Measurements from ENCODE around the gene CRNKL1. TPM values are rescaled to one million over a fixed set of nuclear protein-coding genes. Genes with fewer than 3 reads are reported as not detected.
A peak's percentile ranks its signal among the peaks of the same experiment; 100 is the strongest.

Gene CRNKL1
- total RNA-seq, 4 donors from 2014 or later, result 12.3 to 22.1 (median 15.6) TPM

DNA sequence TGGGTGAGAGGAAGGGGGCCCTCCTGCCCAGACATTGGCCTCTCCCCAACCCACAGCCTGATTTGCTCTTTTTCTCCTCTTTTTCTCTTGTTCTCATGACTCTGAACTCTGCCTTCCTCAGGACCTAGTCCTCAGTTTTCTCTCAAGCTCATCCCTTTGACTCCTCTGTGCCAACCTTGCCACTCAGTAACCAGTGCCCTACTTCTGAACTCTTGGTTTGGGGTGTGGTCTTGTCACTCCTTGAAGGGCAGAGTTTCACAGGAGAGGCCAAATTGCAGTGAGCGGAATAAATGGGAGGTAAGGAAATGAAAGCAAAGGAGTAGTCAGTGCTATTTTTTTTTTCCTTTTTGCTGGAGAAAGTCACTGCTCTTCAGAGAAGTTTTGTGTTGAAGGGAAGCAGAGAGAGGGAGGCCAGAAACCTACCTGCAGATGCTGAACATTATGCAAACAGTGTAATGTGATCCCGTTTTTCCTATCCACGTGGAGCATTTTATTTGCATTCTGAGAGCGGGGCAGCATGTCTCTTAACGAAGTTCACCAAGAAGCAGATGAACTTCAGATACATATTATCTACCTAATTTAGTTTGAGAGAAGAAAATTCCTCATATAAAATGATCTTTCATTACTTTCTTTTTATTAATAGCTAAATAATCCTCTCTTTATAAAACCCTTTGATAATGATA, 27.0 kb upstream of the CRNKL1 start:
- Histone ChIP-seq H3K4me1 (peaks cover 0 to 6% (median 0%) of the 10 kb centered on the region in 4 donors), H3K27ac (no peak overlapping the region), H3K4me3 (no peak overlapping the region), H3K27me3 (peaks cover 4% of the 10 kb centered on the region), H3K9me3 (no peaks in the 10 kb centered on the region), H3K36me3 (no peaks in the 10 kb centered on the region)
- intact Hi-C loops (cut with DNase I; ENCODE audit: low total_unique reads), result loop anchor here (10.0 kb wide), 1 partner anchor 746 kb away; no protein-coding TSS in a partner anchor
- in situ Hi-C loops (cut with MboI; ENCODE audit: low pct_ligation_motif_present in 1 of 4, low pct_unique_long_range_greater_than_20kb in 1 of 4, low sequenced_read_pairs in 3 of 4), result loop anchor here in 3 of 4 donors (25.0 kb wide), 4 partner anchors 158 to 758 kb away; no protein-coding TSS in a partner anchor
- TF ChIP-seq EP300 (IDR thresholded peaks at IDR 0.05; ENCODE audit: low read depth), result no peak
- WGBS, 2 donors (ENCODE audit: low coverage in 1 of 2), result 15 to 37% methylated on average over 5 of the region's 5 CpGs
- peak; percentile 16 for DNase-seq

GRCh38 chr20:20078041-20078440, 25.8 kb upstream of the CRNKL1 start:
- WGBS, 2 donors (ENCODE audit: low coverage in 1 of 2), result 89 to 96% methylated on average over 4 of the region's 4 CpGs
- peaks cover 0 to 6% (median 0%) of the 10 kb centered on the region in 4 donors for H3K4me1 ChIP-seq
- in situ Hi-C loops (cut with MboI; ENCODE audit: low pct_ligation_motif_present in 1 of 4, low pct_unique_long_range_greater_than_20kb in 1 of 4, low sequenced_read_pairs in 3 of 4) (loop anchor here in 3 of 4 donors (25.0 kb wide), 4 partner anchors 159 to 759 kb away; no protein-coding TSS in a partner anchor), intact Hi-C loops (cut with DNase I; ENCODE audit: low total_unique reads) (loop anchor here (10.0 kb wide), 1 partner anchor 747 kb away; no protein-coding TSS in a partner anchor)
- no peaks in the 10 kb centered on the region for H3K36me3 ChIP-seq
- TF ChIP-seq EP300 (IDR thresholded peaks at IDR 0.05; ENCODE audit: low read depth), result no peak
- no peak for TF ChIP-seq CTCF (IDR thresholded peaks at IDR 0.05)
- no peak for TF ChIP-seq POLR2AphosphoS5 (IDR thresholded peaks at IDR 0.05)
- no peak for TF ChIP-seq POLR2A (IDR thresholded peaks at IDR 0.05)
- H3K9me3 ChIP-seq, result no peaks in the 10 kb centered on the region
- no peak for DNase-seq
- no peak overlapping the region for H3K4me3 ChIP-seq
- H3K27me3 ChIP-seq, result peaks cover 11% of the 10 kb centered on the region
- no peak overlapping the region for H3K27ac ChIP-seq

- TF ChIP-seq POLR2A (IDR thresholded peaks at IDR 0.05) (no peak), CTCF (IDR thresholded peaks at IDR 0.05) (no peak), POLR2AphosphoS5 (IDR thresholded peaks at IDR 0.05) (no peak), EP300 (IDR thresholded peaks at IDR 0.05; ENCODE audit: low read depth) (no peak)
- no peaks in the 10 kb centered on the region for H3K9me3 ChIP-seq
- 84 to 88% methylated on average over 6 to 9 of the region's 9 CpGs for WGBS, 2 donors (ENCODE audit: low coverage in 1 of 2)
- in situ Hi-C loops (cut with MboI; ENCODE audit: low pct_ligation_motif_present in 1 of 4, low pct_unique_long_range_greater_than_20kb in 1 of 4, low sequenced_read_pairs in 3 of 4), result loop anchor here in 3 of 4 donors (25.0 kb wide), 4 partner anchors 161 to 761 kb away; no protein-coding TSS in a partner anchor
- peaks cover 13% of the 10 kb centered on the region for H3K27me3 ChIP-seq
- H3K4me3 ChIP-seq, result no peak overlapping the region
- no peak for DNase-seq
- H3K36me3 ChIP-seq, result no peaks in the 10 kb centered on the region
- peaks cover 0 to 6% (median 0%) of the 10 kb centered on the region in 4 donors for H3K4me1 ChIP-seq
- intact Hi-C loops (cut with DNase I; ENCODE audit: low total_unique reads), result loop anchor here (10.0 kb wide), 1 partner anchor 748 kb away; no protein-coding TSS in a partner anchor
- H3K27ac ChIP-seq, result no peak overlapping the region
Measured at GRCh38 chr20:20076297-20077065, 24.2 kb upstream of the CRNKL1 start.

DNA sequence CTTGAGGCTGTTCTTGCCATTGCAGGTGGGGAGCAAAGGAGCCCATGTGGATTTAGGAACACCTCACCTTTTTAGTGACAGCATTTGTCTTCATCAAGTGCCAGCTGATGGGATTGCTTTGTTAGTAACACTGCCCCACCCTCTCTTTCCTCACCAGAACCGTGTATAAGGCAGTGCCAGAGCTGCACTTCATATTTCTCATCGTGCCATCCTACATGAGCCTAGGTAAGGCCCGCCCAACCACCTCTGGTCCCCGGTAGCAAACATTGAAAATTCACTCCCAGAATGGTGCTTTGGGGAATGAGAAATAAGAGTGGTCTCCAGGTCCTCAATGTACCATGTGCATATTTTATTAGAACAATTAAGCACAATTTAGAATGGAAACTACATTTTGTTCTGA, 22.8 kb upstream of the CRNKL1 start:
- Histone ChIP-seq H3K36me3 (no peaks in the 10 kb centered on the region), H3K27ac (no peak overlapping the region), H3K4me1 (peaks cover 0 to 6% (median 0%) of the 10 kb centered on the region in 4 donors), H3K27me3 (peaks cover 13% of the 10 kb centered on the region), H3K9me3 (no peaks in the 10 kb centered on the region), H3K4me3 (no peak overlapping the region)
- in situ Hi-C loops (cut with MboI; ENCODE audit: low pct_ligation_motif_present in 1 of 4, low pct_unique_long_range_greater_than_20kb in 1 of 4, low sequenced_read_pairs in 3 of 4) (loop anchor here in 3 of 4 donors (25.0 kb wide), 4 partner anchors 162 to 762 kb away; no protein-coding TSS in a partner anchor), intact Hi-C loops (cut with DNase I; ENCODE audit: low total_unique reads) (loop anchor here (10.0 kb wide), 1 partner anchor 750 kb away; no protein-coding TSS in a partner anchor)
- TF ChIP-seq CTCF (IDR thresholded peaks at IDR 0.05) (no peak), POLR2A (IDR thresholded peaks at IDR 0.05) (no peak), EP300 (IDR thresholded peaks at IDR 0.05; ENCODE audit: low read depth) (no peak), POLR2AphosphoS5 (IDR thresholded peaks at IDR 0.05) (no peak)
- no peak for DNase-seq
- 73 to 81% methylated on average over 4 of the region's 4 CpGs for WGBS, 2 donors (ENCODE audit: low coverage in 1 of 2)

Data from transverse colon (tissue), 4 donors.